Suprapubic skin (tissue), 4 donors: ENCODE results near the gene CCDC137. TPM values are rescaled to one million over a fixed set of nuclear protein-coding genes. Genes with fewer than 3 reads are reported as not detected.

Experiments used
- DNase-seq, 2 donors: peaks; one replicate each; pipeline ENCODE4 v3.0.0-alpha.2; 2019; ENCODE audit warnings: low spot score in 2 of 2
- H3K27ac ChIP-seq: fragments of 200-600 bp; sonication (generic); one replicate; pipeline ENCODE4 v1.5.1; 2019
- H3K27me3 ChIP-seq: fragments of 200-600 bp; sonication (generic); one replicate; pipeline ENCODE4 v1.5.1; 2019
- H3K36me3 ChIP-seq: fragments of 200-600 bp; sonication (generic); one replicate; pipeline ENCODE4 v1.5.1; 2019
- H3K4me1 ChIP-seq: fragments of 200-600 bp; sonication (generic); one replicate; pipeline ENCODE4 v1.5.1; 2019
- H3K4me3 ChIP-seq: fragments of 200-600 bp; sonication (generic); one replicate; pipeline ENCODE4 v1.5.1; 2019; ENCODE audit warnings: mild to moderate bottlenecking
- H3K9me3 ChIP-seq: fragments of 200-600 bp; sonication (generic); one replicate; pipeline ENCODE4 v1.5.1; 2019
- EP300 ChIP-seq: sonication (generic); formaldehyde crosslinking; IDR thresholded peaks from one replicate; pipeline ENCODE4 v1.6.1; 2017; ENCODE audit warnings: antibody characterized with exemption
- POLR2A ChIP-seq, 2 donors: fragments of 450-650 bp; IDR thresholded peaks; one replicate each; pipeline ENCODE4 v1.6.1; 2017; ENCODE audit warnings: antibody characterized with exemption in 2 of 2, mild to moderate bottlenecking in 2 of 2, moderate library complexity in 2 of 2
- POLR2AphosphoS5 ChIP-seq, 3 donors: sonication (generic); formaldehyde crosslinking; IDR thresholded peaks; one replicate each; pipeline ENCODE4 v1.6.1; 2017; ENCODE audit warnings: antibody characterized with exemption in 3 of 3
- WGBS: methylation state at CpG from one replicate; pipeline ENCODE4 v1.1.5; 2018; 5-methylcytosine and 5-hydroxymethylcytosine counted together
- total RNA-seq, 4 donors: library from RNA; depleted of rRNA; stranded (reverse); fragments of >200 nt; gene quantifications; one replicate each; pipeline ENCODE4 v1.1.0, GENCODE V29; 2016
- TF ChIP-seq, protein P1 (sequence below), 2 donors: fragments of 200-600 bp in 1 of 2; fragments of 450-650 bp in 1 of 2; sonication (generic) in 1 of 2; IDR thresholded peaks; one replicate each; pipeline ENCODE4 v1.5.1; 2016 to 2019; ENCODE audit warnings: antibody characterized with exemption in 2 of 2, mild to moderate bottlenecking in 1 of 2, moderate library complexity in 1 of 2

Gene CCDC137
- total RNA-seq, 4 donors from 2014 or later = 14.9 to 29.8 (median 24.5) TPM

DNA sequence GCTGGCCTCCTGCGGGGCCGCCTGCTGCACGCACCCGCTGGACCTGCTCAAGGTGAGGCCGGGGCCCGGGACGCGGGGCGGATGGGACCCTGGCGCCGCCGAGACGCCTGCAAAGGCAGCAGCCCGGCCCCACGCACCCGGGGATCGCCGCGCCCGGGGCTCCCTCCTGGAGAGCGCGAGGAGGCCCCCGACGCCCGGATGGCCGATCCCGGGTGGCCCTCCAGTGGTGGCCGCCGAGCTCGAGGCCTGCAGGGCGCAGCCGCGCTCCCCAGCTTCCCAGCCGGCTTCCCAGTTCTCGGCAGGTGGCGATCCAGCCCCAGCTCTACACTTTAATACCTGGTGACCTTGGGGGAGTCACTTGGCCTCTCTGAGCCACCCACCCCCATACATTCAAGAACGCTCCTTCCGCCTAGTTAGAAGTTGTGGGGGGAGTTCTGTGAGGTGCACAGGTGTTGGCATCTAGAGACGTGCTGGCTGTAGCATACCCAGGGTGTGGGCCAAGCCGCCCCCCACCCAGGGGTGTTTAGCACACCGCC lies 46.0 kb downstream of the CCDC137 start:
- WGBS = 2% methylated on average over 16 of the region's 41 CpGs
- H3K27ac ChIP-seq = peak overlapping the region; percentile 85

DNA sequence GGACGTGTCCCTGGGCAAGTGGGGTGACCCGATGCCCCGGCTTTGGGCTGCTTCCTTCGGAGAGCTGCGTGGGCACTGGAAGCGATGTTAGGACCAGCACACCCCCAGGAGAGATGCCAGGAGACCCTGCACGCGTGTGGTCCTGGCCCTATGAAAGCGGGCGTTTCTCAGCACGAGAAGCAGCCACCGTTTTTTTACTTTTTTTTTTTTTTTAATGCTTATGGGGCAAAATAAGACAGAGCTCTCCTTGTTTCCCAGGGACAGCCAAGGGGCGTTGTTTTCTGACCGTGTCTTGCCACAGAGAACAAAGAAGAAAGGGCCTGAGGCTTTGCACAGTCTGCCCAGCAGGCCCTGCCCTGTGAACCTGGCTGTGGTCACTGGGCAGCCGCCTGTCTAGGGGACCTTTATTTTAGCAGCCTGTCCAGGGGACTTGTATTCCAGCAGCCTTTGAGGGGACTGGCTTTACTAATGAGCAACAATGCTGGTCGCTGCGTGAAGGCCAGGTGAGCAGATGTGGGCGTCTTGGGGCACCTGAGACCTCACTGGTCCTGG lies 46.5 kb downstream of the CCDC137 start:
- 21% methylated on average over 14 of the region's 18 CpGs for WGBS
- DNase-seq = no peak

More for the DNA sequence above, 46.0 kb downstream of the CCDC137 start:
- Histone ChIP-seq H3K4me1 (peaks cover 55% of the 10 kb centered on the region), H3K36me3 (peaks cover 19% of the 10 kb centered on the region), H3K9me3 (no peaks in the 10 kb centered on the region), H3K4me3 (peak overlapping the region; percentile 95), H3K27me3 (no peaks in the 10 kb centered on the region)
- TF ChIP-seq EP300 = no peak
- TF ChIP-seq, protein P1, sequence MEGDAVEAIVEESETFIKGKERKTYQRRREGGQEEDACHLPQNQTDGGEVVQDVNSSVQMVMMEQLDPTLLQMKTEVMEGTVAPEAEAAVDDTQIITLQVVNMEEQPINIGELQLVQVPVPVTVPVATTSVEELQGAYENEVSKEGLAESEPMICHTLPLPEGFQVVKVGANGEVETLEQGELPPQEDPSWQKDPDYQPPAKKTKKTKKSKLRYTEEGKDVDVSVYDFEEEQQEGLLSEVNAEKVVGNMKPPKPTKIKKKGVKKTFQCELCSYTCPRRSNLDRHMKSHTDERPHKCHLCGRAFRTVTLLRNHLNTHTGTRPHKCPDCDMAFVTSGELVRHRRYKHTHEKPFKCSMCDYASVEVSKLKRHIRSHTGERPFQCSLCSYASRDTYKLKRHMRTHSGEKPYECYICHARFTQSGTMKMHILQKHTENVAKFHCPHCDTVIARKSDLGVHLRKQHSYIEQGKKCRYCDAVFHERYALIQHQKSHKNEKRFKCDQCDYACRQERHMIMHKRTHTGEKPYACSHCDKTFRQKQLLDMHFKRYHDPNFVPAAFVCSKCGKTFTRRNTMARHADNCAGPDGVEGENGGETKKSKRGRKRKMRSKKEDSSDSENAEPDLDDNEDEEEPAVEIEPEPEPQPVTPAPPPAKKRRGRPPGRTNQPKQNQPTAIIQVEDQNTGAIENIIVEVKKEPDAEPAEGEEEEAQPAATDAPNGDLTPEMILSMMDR (IDR thresholded peaks at IDR 0.05) = no peak
- no peak for TF ChIP-seq POLR2A (IDR thresholded peaks at IDR 0.05)
- no peak for TF ChIP-seq POLR2AphosphoS5 (IDR thresholded peaks at IDR 0.05)
- no peak for DNase-seq

DNA sequence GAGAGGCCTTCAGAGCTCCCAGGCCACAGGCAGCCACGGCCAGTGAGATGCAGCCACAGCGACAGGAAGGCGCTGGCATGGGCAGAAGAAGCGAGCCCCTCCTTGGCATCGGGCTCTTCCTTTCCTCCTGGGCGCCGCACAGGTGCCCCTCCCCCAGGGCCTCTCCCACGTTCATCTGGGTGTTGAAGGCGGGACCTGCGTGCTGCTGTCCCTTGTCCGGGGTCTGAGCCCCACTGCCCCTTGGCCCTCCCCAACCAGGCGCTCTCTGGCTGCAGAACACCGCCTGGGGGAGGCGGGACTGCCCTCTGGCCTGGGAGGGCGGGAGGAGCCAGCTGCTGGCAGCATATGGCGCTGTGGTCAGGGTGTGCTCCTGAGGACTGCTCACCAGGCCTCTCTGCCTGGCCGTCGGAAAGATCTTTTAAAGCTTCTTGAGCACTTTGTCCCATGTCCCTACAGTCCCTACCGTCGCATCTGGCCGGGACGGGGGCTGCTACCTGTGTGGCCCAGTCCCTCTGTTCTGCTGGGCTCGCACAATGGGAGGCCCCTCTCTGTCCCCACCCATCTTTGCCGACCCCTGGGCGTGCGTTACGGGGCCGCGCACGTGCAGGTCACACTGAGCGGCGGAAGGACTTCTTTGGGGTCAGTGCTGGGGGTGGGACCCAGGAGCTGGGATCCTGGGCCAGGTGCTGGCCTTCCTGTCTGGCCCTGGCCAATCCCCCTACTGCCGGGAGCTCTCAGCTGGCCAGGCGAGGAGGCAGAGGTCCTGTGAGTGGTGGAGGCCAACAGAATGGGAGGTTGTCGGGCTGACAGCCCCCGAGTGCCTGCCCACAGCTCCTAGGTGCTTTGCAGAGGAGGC lies 47.2 kb downstream of the CCDC137 start:
- DNase-seq = no peak
- Histone ChIP-seq H3K4me1 (peaks cover 55% of the 10 kb centered on the region), H3K9me3 (no peaks in the 10 kb centered on the region), H3K27ac (peak overlapping the region; percentile 51), H3K4me3 (peak overlapping the region; percentile 95), H3K36me3 (peaks cover 27% of the 10 kb centered on the region), H3K27me3 (no peaks in the 10 kb centered on the region)
- 57% methylated on average over 14 of the region's 36 CpGs for WGBS
- no peak for TF ChIP-seq POLR2A (IDR thresholded peaks at IDR 0.05)
- no peak for TF ChIP-seq EP300
- TF ChIP-seq, protein P1 (IDR thresholded peaks at IDR 0.05) = no peak
- TF ChIP-seq POLR2AphosphoS5 (IDR thresholded peaks at IDR 0.05) = no peak

More for the DNA sequence above, 46.5 kb downstream of the CCDC137 start:
- no peak for TF ChIP-seq POLR2A (IDR thresholded peaks at IDR 0.05)
- TF ChIP-seq EP300 = no peak
- TF ChIP-seq, protein P1 (IDR thresholded peaks at IDR 0.05) = no peak
- no peak for TF ChIP-seq POLR2AphosphoS5 (IDR thresholded peaks at IDR 0.05)
- no peaks in the 10 kb centered on the region for H3K27me3 ChIP-seq
- H3K4me3 ChIP-seq = peak overlapping the region; percentile 95
- H3K27ac ChIP-seq = peak overlapping the region; percentile 85
- H3K36me3 ChIP-seq = peaks cover 20% of the 10 kb centered on the region
- H3K9me3 ChIP-seq = no peaks in the 10 kb centered on the region
- H3K4me1 ChIP-seq = peaks cover 55% of the 10 kb centered on the region

DNA sequence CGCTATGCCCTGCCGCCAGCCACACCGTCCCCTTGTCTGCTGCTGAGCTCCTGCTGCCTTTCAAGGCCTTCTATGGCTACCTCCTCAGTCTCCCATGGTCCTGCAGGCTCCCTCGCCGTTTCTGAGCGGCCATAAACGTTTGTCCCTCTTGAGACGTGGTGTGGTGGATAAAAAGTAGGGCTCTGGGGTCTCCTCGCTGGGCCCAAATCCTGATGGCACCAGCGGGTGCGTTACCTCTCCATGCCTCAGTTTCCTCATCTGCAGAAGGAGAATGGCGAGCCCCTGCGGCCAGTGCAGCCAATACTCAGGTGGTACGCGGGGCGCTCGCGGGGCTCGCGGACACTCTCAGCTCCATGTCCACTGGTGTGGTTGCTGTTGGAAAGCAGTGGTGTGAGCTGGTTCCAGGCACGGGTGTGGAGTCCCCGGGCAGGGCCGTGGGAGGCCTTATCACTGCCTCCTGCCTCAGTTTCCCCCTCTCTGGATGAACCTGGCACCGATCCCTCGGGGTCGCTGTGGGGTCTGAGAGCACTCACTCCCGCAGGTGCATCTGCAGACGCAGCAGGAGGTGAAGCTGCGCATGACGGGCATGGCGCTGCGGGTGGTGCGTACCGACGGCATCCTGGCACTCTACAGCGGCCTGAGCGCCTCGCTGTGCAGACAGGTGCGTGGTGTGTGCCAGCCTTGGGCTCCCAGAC lies 48.0 kb downstream of the CCDC137 start:
- H3K27ac ChIP-seq = no peak overlapping the region
- peaks cover 34% of the 10 kb centered on the region for H3K36me3 ChIP-seq
- H3K4me3 ChIP-seq = peak overlapping the region; percentile 95
- H3K4me1 ChIP-seq = peaks cover 55% of the 10 kb centered on the region
- no peak for DNase-seq
- TF ChIP-seq EP300 = no peak
- TF ChIP-seq POLR2A (IDR thresholded peaks at IDR 0.05) = no peak
- TF ChIP-seq, protein P1 (IDR thresholded peaks at IDR 0.05) = no peak
- TF ChIP-seq POLR2AphosphoS5 (IDR thresholded peaks at IDR 0.05) = no peak
- no peaks in the 10 kb centered on the region for H3K27me3 ChIP-seq
- 80% methylated on average over 4 of the region's 39 CpGs for WGBS
- no peaks in the 10 kb centered on the region for H3K9me3 ChIP-seq
